Measurements from ENCODE around the gene IGSF6. TPM values are rescaled to one million over a fixed set of nuclear protein-coding genes. Genes with fewer than 3 reads are reported as not detected.

IGSF6 gene
- total and polyA plus RNA-seq, 2 of the 8 experiments (the other 6 are each of a cell fraction or from before 2014, with no cell fraction given): not detected

DNA sequence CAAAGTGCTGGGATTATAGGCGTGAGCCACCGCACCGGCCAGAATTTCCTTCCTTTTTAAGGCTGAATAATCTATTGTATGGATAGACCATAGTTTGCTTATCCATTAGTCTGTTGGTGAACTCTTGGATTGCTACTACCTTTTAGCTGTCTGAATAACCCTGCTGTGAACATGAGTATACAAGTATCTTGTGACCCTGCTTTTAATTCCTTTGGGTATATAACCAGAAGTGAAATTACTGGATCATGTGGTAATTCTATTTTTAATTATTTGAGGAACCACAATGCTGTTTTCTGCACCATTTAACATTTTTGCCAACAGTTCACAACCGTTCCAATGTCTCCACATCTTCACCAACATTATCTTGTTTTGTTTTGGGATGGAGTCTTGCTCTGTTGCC is 6.7 kb upstream of the IGSF6 start:
- no peak overlapping the region for H3K4me2 ChIP-seq (ENCODE audit: insufficient read depth in 1 of 2, low read depth in 2 of 2, low read length in 2 of 2)
- no peaks in the 10 kb centered on the region for H4K20me1 ChIP-seq (replicated peaks in 1 of 2; ENCODE audit: control insufficient read depth in 1 of 2, insufficient read depth in 2 of 2, low read length in 2 of 2)
- CTCF ChIA-PET (ENCODE audit: partially characterized antibody): interaction anchor here (1.0 to 3.6 kb wide), 4 partner anchors 9 to 50 kb away, joined by 3 to 67 read pairs (median 4); no protein-coding TSS in a partner anchor
- no peak overlapping the region for H2AFZ ChIP-seq (ENCODE audit: low read length)
- H3K27ac ChIP-seq (ENCODE audit: low read depth, low read length): no peak overlapping the region
- WGBS, 2 experiments (ENCODE audit: extremely low coverage in 1 of 2, insufficient coverage in 1 of 2, insufficient read length in 1 of 2, insufficient replicate concordance in 2 of 2, low coverage in 1 of 2, low lambda C conversion rate in 2 of 2, missing lambda C conversion rate in 1 of 2): 87% methylated on average over 4 of the region's 4 CpGs; no CpG with 5 or more reads in 1 of the 2 experiments
- H3K79me1 ChIP-seq (ENCODE audit: low read depth, low read length): no peaks in the 10 kb centered on the region
- FAIRE-seq (no peak), DNase-seq (ENCODE audit: low read depth in 1 of 2, low spot score in 2 of 2) (no peak)
- TF ChIP-seq TAF1 (IDR thresholded peaks at IDR 0.05; ENCODE audit: low read depth, low read length): no peak
- TF ChIP-seq TEAD4 (IDR thresholded peaks at IDR 0.05; ENCODE audit: low read depth, low read length): no peak
- TF ChIP-seq TBP (IDR thresholded peaks at IDR 0.05; ENCODE audit: low read depth, low read length): no peak
- no peak for TF ChIP-seq MAFK (IDR thresholded peaks at IDR 0.05; ENCODE audit: low read depth, low read length)
- H4K8ac ChIP-seq (ENCODE audit: extremely low read depth, insufficient read depth, low read length): no peak overlapping the region
- no peak overlapping the region for H2BK120ac ChIP-seq (replicated peaks; ENCODE audit: low read depth, low read length)
- H3K27me3 ChIP-seq (replicated peaks in 1 of 4; ENCODE audit: control insufficient read depth in 3 of 4, extremely low read depth in 1 of 4, insufficient read depth in 3 of 4, low read length in 3 of 4): no peaks in the 10 kb centered on the region
- no peaks in the 10 kb centered on the region; the same call in 1 of the 2 replicates for H3K23me2 ChIP-seq (ENCODE audit: low read depth, low read length)
- no peak overlapping the region for H2BK15ac ChIP-seq (ENCODE audit: low read length)
- no peak overlapping the region for H2BK12ac ChIP-seq (ENCODE audit: low read depth, low read length)
- no peak overlapping the region for H2AK5ac ChIP-seq (ENCODE audit: low read depth, low read length)
- no peak overlapping the region for H3K14ac ChIP-seq (ENCODE audit: insufficient read length)
- no peak overlapping the region for H3K9ac ChIP-seq (replicated peaks in 1 of 4; ENCODE audit: extremely low read depth in 1 of 4, low read depth in 3 of 4, low read length in 3 of 4)
- H3K4me1 ChIP-seq (replicated peaks in 1 of 4; ENCODE audit: control insufficient read depth in 3 of 4, insufficient read depth in 4 of 4, low read length in 3 of 4): no peaks in the 10 kb centered on the region
- no peak overlapping the region for H4K91ac ChIP-seq (replicated peaks; ENCODE audit: insufficient read length, low read length)
- no peaks in the 10 kb centered on the region for H3K9me3 ChIP-seq (ENCODE audit: insufficient read depth in 2 of 2, low read depth in 1 of 2, low read length in 1 of 2)
- no peak overlapping the region for H2BK5ac ChIP-seq (ENCODE audit: low read depth, low read length)
- peaks cover 0 to 4% (median under 1%) of the 10 kb centered on the region in 4 experiments; a peak in 3 of 8 replicates for H3K36me3 ChIP-seq (ENCODE audit: control insufficient read depth in 2 of 4, insufficient read depth in 4 of 4, low read length in 3 of 4)
- H4K5ac ChIP-seq (ENCODE audit: insufficient read length, low read depth, low read length): no peak overlapping the region
- H2BK20ac ChIP-seq (ENCODE audit: low read length): no peak overlapping the region
- H3K4me3 ChIP-seq (ENCODE audit: extremely low read depth in 1 of 4, insufficient read depth in 2 of 4, low read depth in 3 of 4, low read length in 4 of 4): no peak overlapping the region
- no peak overlapping the region for H3K18ac ChIP-seq (ENCODE audit: extremely low read depth, low read length)
- no peaks in the 10 kb centered on the region for H3K79me2 ChIP-seq (ENCODE audit: control insufficient read depth in 1 of 2, insufficient read depth in 2 of 2, low read length in 2 of 2)
- no peak overlapping the region for H3K56ac ChIP-seq (replicated peaks; ENCODE audit: insufficient read length, low read depth, low read length)
- no peak overlapping the region for H3K23ac ChIP-seq (ENCODE audit: insufficient read length)
- POLR2A ChIA-PET (ENCODE audit: partially characterized antibody): no interaction called here
- H3K4ac ChIP-seq (replicated peaks; ENCODE audit: insufficient read length, low read depth, low read length): no peak overlapping the region
